Spleen (tissue), 7 donors: ENCODE data around the gene FKBP11.

Source experiments
- CTCF ChIP-seq, 11 experiments: fragments of 200-600 bp in 7 of 11; fragments of 450-650 bp in 4 of 11; sonication (generic) in 4 of 11; IDR thresholded peaks in 8 of 11; conservative IDR thresholded peaks in 3 of 11; 1 replicate in 7 of 11; 2 replicates in 4 of 11; pipeline versions ENCODE4 v1.4.0 to v1.8.0; 2016 to 2021; ENCODE audit warnings: antibody characterized with exemption in 11 of 11, inconsistent platforms in 4 of 11, mild to moderate bottlenecking in 1 of 11
- POLR2A ChIP-seq, 3 donors: fragments of 450-650 bp; IDR thresholded peaks; one replicate each; pipeline ENCODE4 v1.5.1; 2017; ENCODE audit warnings: antibody characterized with exemption in 3 of 3, mild to moderate bottlenecking in 1 of 3
- POLR2AphosphoS5 ChIP-seq, 3 donors: sonication (generic); formaldehyde crosslinking; IDR thresholded peaks; one replicate each; pipeline ENCODE4 v1.5.1; 2017; ENCODE audit warnings: antibody characterized with exemption in 3 of 3
- donor health status: DM: no; HTN: no; CAD: no; lungs with moderate emphysema.
- donor health status: DM: no; HTN: no; CAD: no.
- donor health status: DM: no; HTN: no; CAD: no.

DNA sequence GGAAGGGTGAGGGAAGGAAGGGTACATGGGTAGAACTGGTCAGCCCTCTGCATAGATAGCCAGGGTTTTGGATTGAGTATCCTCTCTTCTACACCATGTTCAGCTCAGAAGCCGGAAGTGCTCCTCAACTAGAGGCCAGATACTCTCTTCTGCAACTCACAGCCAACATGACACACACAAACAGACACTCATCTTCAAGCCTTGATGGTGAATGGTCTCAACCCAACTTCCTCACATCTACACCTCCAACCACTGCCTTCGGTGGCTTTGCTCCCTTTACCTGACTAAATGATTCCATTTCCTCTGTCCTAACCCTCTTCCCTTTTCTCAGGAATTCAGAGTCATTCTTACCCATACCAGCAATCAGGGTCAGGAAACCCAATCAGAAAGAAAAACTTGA, 7.6 kb upstream of the FKBP11 start:
- no peak for TF ChIP-seq CTCF (IDR thresholded peaks at IDR 0.05 in 8 of 11, conservative IDR thresholded peaks at IDR 0.05 in 3 of 11)
- no peak for TF ChIP-seq POLR2A (IDR thresholded peaks at IDR 0.05)
- TF ChIP-seq POLR2AphosphoS5 (IDR thresholded peaks at IDR 0.05) = peak in 1 of 3 donors; percentile 62
